H1 (cell line): ENCODE results near the gene DDI1. TPM values are rescaled to one million over a fixed set of nuclear protein-coding genes. Genes with fewer than 3 reads are reported as not detected.

Source experiments
- ATF2 ChIP-seq: IDR thresholded peaks from 2 replicates; pipeline ENCODE4 v1.6.1; 2012; ENCODE audit warnings: low read length, inconsistent platforms
- E2F6 ChIP-seq: IDR thresholded peaks from 2 replicates; pipeline ENCODE4 v1.6.1; 2012; ENCODE audit warnings: inconsistent platforms
- NANOG ChIP-seq: IDR thresholded peaks from 2 replicates; pipeline ENCODE4 v1.6.1; 2011; ENCODE audit warnings: low read length, low read depth, mild to moderate bottlenecking, inconsistent platforms; ENCODE audit not compliant: insufficient read depth, poor library complexity, severe bottlenecking
- RBBP5 ChIP-seq: IDR thresholded peaks from 2 replicates; pipeline ENCODE4 v1.7.1; 2012; ENCODE audit warnings: low read depth, mild to moderate bottlenecking, inconsistent platforms, low read length, moderate library complexity, borderline replicate concordance
- SIN3A ChIP-seq, 2 experiments: IDR thresholded peaks in 1 of 2; conservative IDR thresholded peaks in 1 of 2; 2 replicates each; pipeline ENCODE4 v1.6.1; 2011 to 2012; ENCODE audit warnings: low read length in 2 of 2, improper control_type of control experiment in 1 of 2, low read depth in 1 of 2, mild to moderate bottlenecking in 1 of 2
- polyA plus RNA-seq, 7 experiments: library from polyadenylated mRNA; depleted of rRNA in 3 of 7; stranded (reverse) in 5 of 7; unstranded in 2 of 7; fragments of >200 nt in 5 of 7; fragments of 200-250 nt in 2 of 7; gene quantifications; 1 replicate in 5 of 7; 2 replicates in 1 of 7; 4 replicates in 1 of 7; pipeline versions ENCODE4 v1.2.1 to v1.2.3, GENCODE V29; 2011 to 2013; ENCODE audit warnings: missing spikeins in 2 of 7, mixed read lengths in 2 of 7
- total RNA-seq: library from RNA; stranded (reverse); fragmentation: NEBNext Ultra II Directional; extraction: Animal tissue kit (Norgen Biotek cat#: 25700); gene quantifications from 2 replicates; pipeline ENCODE4 v1.2.1, GENCODE V29; 2021

The DDI1 gene
- total and polyA plus RNA-seq, 2 of the 8 experiments (the other 6 are each of a cell fraction or from before 2014, with no cell fraction given), result not detected

DNA sequence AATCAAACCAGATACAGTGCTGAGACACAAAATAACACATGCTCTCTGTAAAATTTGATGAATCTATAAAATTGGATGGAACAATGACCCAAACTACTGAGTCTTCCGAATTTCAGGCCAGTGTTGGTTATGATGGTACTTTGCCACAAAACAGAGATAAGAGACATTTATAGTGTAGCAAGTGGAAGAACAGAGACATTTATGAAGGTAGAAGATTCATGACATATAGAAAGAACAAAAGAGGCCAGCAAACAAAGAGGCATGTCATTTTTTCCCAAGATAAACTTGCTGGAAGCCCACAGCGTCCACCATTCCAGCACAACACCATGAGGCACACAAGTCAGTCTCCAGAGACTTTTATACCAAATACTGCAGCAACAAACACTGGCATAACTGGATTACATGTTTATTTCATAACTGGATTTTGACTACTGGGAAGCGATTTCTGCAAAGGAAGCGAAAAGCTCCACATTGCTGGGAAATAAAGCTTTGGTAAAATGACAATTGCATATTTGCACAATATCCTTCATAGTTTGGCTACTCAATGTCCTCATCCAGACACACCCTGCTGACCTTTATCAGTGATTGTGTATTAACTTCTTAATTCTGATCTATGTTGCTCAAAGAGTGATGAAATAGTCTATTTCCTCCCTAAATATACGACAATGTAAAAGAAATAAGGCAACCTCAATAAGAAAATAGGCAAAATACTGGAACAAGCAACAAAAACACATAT, 17.5 kb downstream of the DDI1 start (continued):
- TF ChIP-seq E2F6 (no peak), ATF2 (no peak), NANOG (no peak), SIN3A (conservative IDR thresholded peaks at IDR 0.05 in 1 of 2, IDR thresholded peaks at IDR 0.05 in 1 of 2; ENCODE audit: low read depth in 1 of 2, low read length in 2 of 2) (no peak), RBBP5 (no peak)
